ENCODE data around the gene CLDN9. TPM values are rescaled to one million over a fixed set of nuclear protein-coding genes. Genes with fewer than 3 reads are reported as not detected.
A peak's percentile ranks its signal among the peaks of the same experiment; 100 is the strongest.

The CLDN9 gene
- total RNA-seq, 2 experiments from 2014 or later = not detected

- Mint-ChIP-seq H3K27ac (no peak overlapping the region), H3K9me3 (no peaks in the 10 kb centered on the region), H3K4me3 (peak overlapping the region; percentile 38), H3K36me3 (ENCODE audit: low read depth) (no peaks in the 10 kb centered on the region), H3K4me1 (ENCODE audit: low read depth) (peaks cover 19% of the 10 kb centered on the region), H3K27me3 (peaks cover 34% of the 10 kb centered on the region)
- ChIA-PET CTCF (interaction anchor here (1.9 to 6.0 kb wide), 2 partner anchors 16 to 83 kb away, joined by 16 to 99 read pairs; no protein-coding TSS in a partner anchor), POLR2A (interaction anchor here (0.8 to 2.2 kb wide), 5 partner anchors 10 to 19 kb away, joined by 3 to 7 read pairs (median 6); no protein-coding TSS in a partner anchor)
- ATAC-seq (peak; percentile 38), DNase-seq (peak; percentile 32)
- no peak for TF ChIP-seq CTCF (IDR thresholded peaks at IDR 0.05)
- intact Hi-C loops (cut with micrococcal nuclease) = no loop called here
Measured at GRCh38 chr16:3046641-3047386, 34.1 kb downstream of the CLDN9 start.

GRCh38 chr16:3047387-3047720 is 34.6 kb downstream of the CLDN9 start:
- intact Hi-C loops (cut with micrococcal nuclease) = no loop called here
- peaks cover 2% of the 10 kb centered on the region for H3K36me3 Mint-ChIP-seq (ENCODE audit: low read depth)
- TF ChIP-seq CTCF (IDR thresholded peaks at IDR 0.05) = no peak
- POLR2A ChIA-PET = interaction anchor here (0.5 to 2.2 kb wide), 9 partner anchors 8 to 41 kb away, joined by 3 to 7 read pairs (median 5); partner anchors contain the start of gene TNFRSF12A
- CTCF ChIA-PET = interaction anchor here (1.2 to 6.0 kb wide), 4 partner anchors 12 to 82 kb away, joined by 4 to 99 read pairs (median 26); no protein-coding TSS in a partner anchor
- H3K4me1 Mint-ChIP-seq (ENCODE audit: low read depth) = peaks cover 21% of the 10 kb centered on the region
- no peaks in the 10 kb centered on the region for H3K9me3 Mint-ChIP-seq
- DNase-seq (no peak), ATAC-seq (no peak)
- H3K27ac Mint-ChIP-seq = no peak overlapping the region
- H3K4me3 Mint-ChIP-seq = no peak overlapping the region
- H3K27me3 Mint-ChIP-seq = peaks cover 30% of the 10 kb centered on the region

GRCh38 chr16:3049921-3050481 is 37.3 kb downstream of the CLDN9 start:
- ChIA-PET CTCF (interaction anchor here (1.6 to 6.0 kb wide), 3 partner anchors 9 to 80 kb away, joined by 4 to 99 read pairs (median 36); no protein-coding TSS in a partner anchor), POLR2A (interaction anchor here (1.3 to 2.8 kb wide), 3 partner anchors 9 to 49 kb away, joined by 4 to 9 read pairs (median 9); no protein-coding TSS in a partner anchor)
- Mint-ChIP-seq H3K9me3 (no peaks in the 10 kb centered on the region), H3K36me3 (ENCODE audit: low read depth) (peaks cover 14% of the 10 kb centered on the region), H3K27ac (no peak overlapping the region), H3K27me3 (peaks cover 15% of the 10 kb centered on the region), H3K4me3 (no peak overlapping the region), H3K4me1 (ENCODE audit: low read depth) (peaks cover 30% of the 10 kb centered on the region)
- ATAC-seq = no peak
- intact Hi-C loops (cut with micrococcal nuclease) = no loop called here
- TF ChIP-seq CTCF (IDR thresholded peaks at IDR 0.05) = no peak
- no peak for DNase-seq

GRCh38 chr16:3050487-3050886 is 37.8 kb downstream of the CLDN9 start:
- DNase-seq (no peak), ATAC-seq (no peak)
- no peak overlapping the region for H3K27ac Mint-ChIP-seq
- POLR2A ChIA-PET = interaction anchor here (0.7 to 2.8 kb wide), 4 partner anchors 9 to 79 kb away, joined by 3 to 9 read pairs (median 6); no protein-coding TSS in a partner anchor
- CTCF ChIA-PET = interaction anchor here (1.6 to 6.0 kb wide), 3 partner anchors 9 to 79 kb away, joined by 4 to 99 read pairs (median 36); no protein-coding TSS in a partner anchor
- no peak for TF ChIP-seq CTCF (IDR thresholded peaks at IDR 0.05)
- peaks cover 19% of the 10 kb centered on the region for H3K36me3 Mint-ChIP-seq (ENCODE audit: low read depth)
- H3K9me3 Mint-ChIP-seq = no peaks in the 10 kb centered on the region
- H3K4me1 Mint-ChIP-seq (ENCODE audit: low read depth) = peaks cover 31% of the 10 kb centered on the region
- H3K4me3 Mint-ChIP-seq = no peak overlapping the region
- peaks cover 11% of the 10 kb centered on the region for H3K27me3 Mint-ChIP-seq
- intact Hi-C loops (cut with micrococcal nuclease) = no loop called here
